GM19025 (cell line): ENCODE data around the gene SUPT5H.

Experiments used
- ATAC-seq: cut with Tn5 transposase; IDR thresholded peaks from one replicate; pipeline ENCODE4 v1.9.1; 2021; ENCODE audit warnings: mild to moderate bottlenecking, low read depth, moderate library complexity; ENCODE audit not compliant: unreplicated experiment

SUPT5H gene

GRCh38 chr19:39408392-39409207 lies 36.8 kb upstream of the SUPT5H start:
- ATAC-seq: no peak

GRCh38 chr19:39409208-39410016 lies 36.0 kb upstream of the SUPT5H start:
- no peak for ATAC-seq

- ATAC-seq: no peak
Measured at GRCh38 chr19:39410017-39410830, 35.2 kb upstream of the SUPT5H start.

GRCh38 chr19:39410831-39411080 lies 34.6 kb upstream of the SUPT5H start:
- no peak for ATAC-seq

GRCh38 chr19:39411081-39411831 lies 34.1 kb upstream of the SUPT5H start:
- ATAC-seq: no peak

- ATAC-seq: peak; percentile 16
Measured at GRCh38 chr19:39411832-39412099, 33.6 kb upstream of the SUPT5H start.

- ATAC-seq: peak; percentile 48
Measured at GRCh38 chr19:39412100-39412866, 33.1 kb upstream of the SUPT5H start, which contains the start of gene PLEKHG2. TSS of gene PLEKHG2 (plus strand) at chr19:39412669. CDS start at chr19:39414087, 1,418 bp downstream.

- ATAC-seq: no peak
Measured at GRCh38 chr19:39412867-39413271, 32.5 kb upstream of the SUPT5H start.

- ATAC-seq: no peak
Measured at GRCh38 chr19:39413272-39413910, 32.0 kb upstream of the SUPT5H start.

- ATAC-seq: no peak
Measured at GRCh38 chr19:39413911-39414608, 31.3 kb upstream of the SUPT5H start.

- no peak for ATAC-seq
Measured at GRCh38 chr19:39415111-39416046, 30.0 kb upstream of the SUPT5H start.

- ATAC-seq: no peak
Measured at GRCh38 chr19:39416152-39417120, 28.9 kb upstream of the SUPT5H start.

GRCh38 chr19:39417463-39418181 lies 27.8 kb upstream of the SUPT5H start:
- no peak for ATAC-seq

GRCh38 chr19:39419003-39419402 lies 26.4 kb upstream of the SUPT5H start:
- no peak for ATAC-seq

GRCh38 chr19:39420769-39421168 lies 24.6 kb upstream of the SUPT5H start:
- no peak for ATAC-seq

GRCh38 chr19:39422020-39422419 lies 23.4 kb upstream of the SUPT5H start:
- ATAC-seq: no peak
